BJ (cell line): ENCODE data around the gene HOXB4. TPM values are rescaled to one million over a fixed set of nuclear protein-coding genes. Genes with fewer than 3 reads are reported as not detected.

ENCODE experiments used
- CTCF ChIA-PET: fragments of 350-600 bp; formaldehyde crosslinking; extraction: SDS; loops from one replicate; lab custom pipeline; 2021; ENCODE audit warnings: antibody characterized with exemption, inconsistent platforms; lab: Yijun Ruan, JAX
- POLR2A ChIA-PET: fragments of 300-600 bp; sonication (Branson Sonifier 250); formaldehyde crosslinking; extraction: SDS; loops from one replicate; lab custom pipeline; 2021; ENCODE audit warnings: antibody characterized with exemption; lab: Charles Lee
- DNase-seq: peaks from one replicate; pipeline ENCODE4 v3.0.0-alpha.2; 2011; ENCODE audit warnings: low read depth
- H3K27me3 ChIP-seq: 2 replicates; pipeline ENCODE4 v1.6.0; 2011; ENCODE audit warnings: low read length; ENCODE audit not compliant: control insufficient read depth, insufficient read depth
- H3K36me3 ChIP-seq: 2 replicates; pipeline ENCODE4 v1.5.1; 2011; ENCODE audit warnings: low read length; ENCODE audit not compliant: control insufficient read depth, insufficient read depth
- H3K4me3 ChIP-seq: 2 replicates; pipeline ENCODE4 v1.5.1; 2011; ENCODE audit warnings: low read depth, mild to moderate bottlenecking, control low read depth, low read length
- CTCF ChIP-seq: IDR thresholded peaks from 2 replicates; pipeline ENCODE4 v1.5.1; 2011; ENCODE audit warnings: low read depth, mild to moderate bottlenecking, control low read depth, inconsistent platforms, low read length, moderate library complexity; ENCODE audit not compliant: insufficient read depth
- polyA plus RNA-seq: library from polyadenylated mRNA; depleted of rRNA; stranded (reverse); fragments of >200 nt; gene quantifications from 2 replicates; pipeline ENCODE4 v1.2.3, GENCODE V29; 2011

The HOXB4 gene
- polyA plus RNA-seq, 1 experiment, result not detected

DNA sequence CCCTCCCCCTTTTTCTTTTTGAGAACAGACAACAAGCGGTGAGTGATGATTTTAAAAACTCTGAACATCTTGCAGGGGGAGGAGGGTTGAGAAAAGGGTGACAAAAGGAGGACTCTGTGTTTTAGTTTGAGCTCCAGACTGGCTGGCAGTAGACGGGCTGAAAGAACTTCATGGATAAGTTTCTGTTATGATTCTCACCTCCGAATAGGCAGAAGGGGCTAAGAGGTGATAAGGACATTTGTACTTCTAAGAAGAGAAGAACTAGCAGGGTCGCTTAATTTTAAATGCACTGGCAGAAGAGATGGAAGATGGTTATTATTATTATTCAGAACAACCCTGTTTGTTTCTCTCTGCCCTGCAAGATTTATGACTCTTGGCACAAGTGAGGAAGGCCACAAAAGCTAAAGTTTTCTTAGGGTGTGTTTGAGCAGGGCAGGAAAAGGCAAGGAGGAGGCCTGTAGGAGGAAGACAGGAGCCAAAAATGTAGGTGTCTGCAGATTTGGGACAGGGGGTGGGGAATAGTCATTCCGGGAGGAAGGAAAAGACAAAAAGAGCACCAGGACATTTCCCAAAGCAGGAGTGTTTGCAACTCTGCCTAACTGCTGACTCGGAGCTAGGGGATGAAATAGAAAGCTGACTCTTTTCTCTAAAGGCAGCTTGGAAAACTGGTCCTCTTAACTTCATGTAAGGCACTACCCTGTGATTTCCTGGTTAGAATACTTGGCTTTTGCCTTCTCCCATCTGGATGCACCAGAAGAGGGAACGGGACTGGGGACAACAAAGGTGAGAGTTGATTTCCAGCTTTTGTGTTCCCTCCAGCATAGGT, 21.4 kb downstream of the HOXB4 start:
- Histone ChIP-seq H3K36me3 (no peaks in the 10 kb centered on the region), H3K4me3 (no peak overlapping the region), H3K27me3 (peaks cover 43% of the 10 kb centered on the region)
- CTCF ChIA-PET, result no interaction called here
- POLR2A ChIA-PET, result no interaction called here
- DNase-seq, result no peak
- no peak for TF ChIP-seq CTCF

DNA sequence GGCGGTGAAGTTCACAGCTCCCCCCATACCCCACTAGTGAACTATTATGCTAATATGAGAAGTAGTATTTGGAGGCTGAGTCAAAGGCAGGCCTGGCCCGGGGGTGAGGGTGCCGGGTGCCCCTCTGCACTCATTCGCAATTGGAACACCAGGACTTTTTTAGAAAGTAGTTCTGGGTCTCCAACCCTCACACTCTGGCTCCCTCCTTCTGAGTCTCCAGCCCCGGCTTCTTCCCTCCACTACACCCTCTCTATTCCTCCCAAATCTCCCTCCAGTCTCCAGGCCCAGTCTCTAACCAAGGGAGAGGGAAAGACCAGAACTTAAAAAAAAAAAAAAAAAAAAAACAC, 21.9 kb downstream of the HOXB4 start:
- no peaks in the 10 kb centered on the region for H3K36me3 ChIP-seq
- CTCF ChIA-PET, result no interaction called here
- POLR2A ChIA-PET, result no interaction called here
- H3K4me3 ChIP-seq, result no peak overlapping the region
- peaks cover 40% of the 10 kb centered on the region for H3K27me3 ChIP-seq
- DNase-seq, result no peak
- TF ChIP-seq CTCF, result no peak

GRCh38 chr17:48555258-48556228, 22.6 kb downstream of the HOXB4 start:
- Histone ChIP-seq H3K27me3 (peaks cover 37% of the 10 kb centered on the region), H3K36me3 (no peaks in the 10 kb centered on the region), H3K4me3 (no peak overlapping the region)
- ChIA-PET CTCF (interaction anchor here (0.6 kb wide), 1 partner anchor 63 kb away, joined by 3 read pairs; no protein-coding TSS in a partner anchor), POLR2A (interaction anchor here (0.6 kb wide), 1 partner anchor 81 kb away, joined by 4 read pairs; no protein-coding TSS in a partner anchor)
- no peak for DNase-seq
- TF ChIP-seq CTCF, result no peak

GRCh38 chr17:48554412-48555257, 23.5 kb downstream of the HOXB4 start:
- CTCF ChIA-PET, result interaction anchor here (0.6 kb wide), 1 partner anchor 64 kb away, joined by 3 read pairs; no protein-coding TSS in a partner anchor
- DNase-seq, result no peak
- H3K4me3 ChIP-seq, result no peak overlapping the region
- POLR2A ChIA-PET, result no interaction called here
- H3K36me3 ChIP-seq, result no peaks in the 10 kb centered on the region
- H3K27me3 ChIP-seq, result peaks cover 34% of the 10 kb centered on the region
- TF ChIP-seq CTCF, result no peak
